K562 (cell line): ENCODE data around the gene SERPING1. TPM values are rescaled to one million over a fixed set of nuclear protein-coding genes. Genes with fewer than 3 reads are reported as not detected.

Source experiments
- ATAC-seq: fragments of 200-7000 bp; cut with Tn5 transposase; 3 replicates; pipeline ENCODE4 v1.9.1; 2020; ENCODE audit warnings: moderate library complexity
- BruUV-seq: library from RNA; stranded (reverse); fragments of 400-500 nt; replicated peaks from 2 replicates; lab custom pipeline; 2021; lab: Mats Ljungman, UMichigan
- CTCF ChIA-PET: fragments of 300-600 bp; formaldehyde crosslinking; extraction: SDS; loops from one replicate; lab custom pipeline; 2021; ENCODE audit warnings: low intra/inter-chr PET ratio; lab: Yijun Ruan, JAX
- POLR2A ChIA-PET: fragments of 300-600, 350-650 bp; sonication (Branson Sonifier 250); formaldehyde crosslinking; extraction: SDS; loops from one replicate; lab custom pipeline; 2021; ENCODE audit warnings: antibody characterized with exemption, inconsistent platforms; lab: Yijun Ruan, JAX
- DNase-seq, 4 experiments: peaks; one replicate each; pipeline versions ENCODE4 v3.0.0 to v3.0.0-alpha.2; 2011 to 2018; ENCODE audit warnings: low spot score in 3 of 4, mixed read lengths in 3 of 4; ENCODE audit errors: extremely low read depth in 1 of 4
- FAIRE-seq: peaks from 2 replicates; lab custom pipeline; 2011; peaks lifted over from hg19 to GRCh38; lab: Jason Lieb, UNC
- H2AFZ ChIP-seq: 2 replicates; pipeline ENCODE4 v1.6.0; 2011; ENCODE audit warnings: low read depth, low read length, control low read depth, inconsistent platforms
- H3K27ac ChIP-seq: fragments of 200-600 bp; 3 replicates; pipeline ENCODE4 v1.8.0; 2011; ENCODE audit warnings: low read depth, mild to moderate bottlenecking, control low read depth, inconsistent platforms, low read length, moderate library complexity, mixed read lengths; ENCODE audit errors: extremely low read depth
- H3K27me3 ChIP-seq, 2 experiments: fragments of 300-600 bp in 1 of 2; 2 replicates in 1 of 2; 3 replicates in 1 of 2; pipeline versions ENCODE4 v1.6.0 to v1.8.0; 2011; ENCODE audit warnings: inconsistent platforms in 2 of 2, low read length in 2 of 2, mild to moderate bottlenecking in 1 of 2, mixed read lengths in 1 of 2, moderate library complexity in 1 of 2; ENCODE audit not compliant: control insufficient read depth in 2 of 2, insufficient read depth in 2 of 2
- H3K36me3 ChIP-seq: fragments of 300-600 bp; 3 replicates; pipeline ENCODE4 v1.8.0; 2011; ENCODE audit warnings: mild to moderate bottlenecking, low read length, inconsistent platforms; ENCODE audit not compliant: control insufficient read depth, insufficient read depth
- H3K4me1 ChIP-seq, 2 experiments: fragments of 200-600 bp in 1 of 2; replicated peaks in 1 of 2; 2 replicates in 1 of 2; 3 replicates in 1 of 2; pipeline versions ENCODE4 v1.5.1 to v1.8.0; 2011; ENCODE audit warnings: inconsistent platforms in 2 of 2, low read length in 2 of 2, mild to moderate bottlenecking in 1 of 2, mixed read lengths in 1 of 2, moderate library complexity in 1 of 2; ENCODE audit not compliant: control insufficient read depth in 2 of 2, insufficient read depth in 2 of 2
- H3K4me2 ChIP-seq: 2 replicates; pipeline ENCODE4 v1.6.1; 2011; ENCODE audit warnings: low read length, control low read depth, inconsistent platforms, mixed read lengths; ENCODE audit not compliant: insufficient read depth
- H3K4me3 ChIP-seq: fragments of 200-600 bp; sonication (generic), shearing (Covaris generic); 2 replicates; pipeline ENCODE4 v1.5.1; 2016; ENCODE audit warnings: control low read depth, inconsistent platforms
- H3K79me2 ChIP-seq: fragments of 200-600 bp; 3 replicates; pipeline ENCODE4 v1.8.0; 2011; ENCODE audit warnings: low read length, inconsistent platforms; ENCODE audit not compliant: control insufficient read depth, insufficient read depth
- H3K9ac ChIP-seq, 2 experiments: 2 replicates each; pipeline versions ENCODE4 v1.6.0 to v1.6.1; 2011; ENCODE audit warnings: low read depth in 2 of 2, low read length in 2 of 2, control low read depth in 1 of 2, inconsistent platforms in 1 of 2, mild to moderate bottlenecking in 1 of 2, mixed read lengths in 1 of 2; ENCODE audit not compliant: insufficient read depth in 1 of 2
- H3K9me1 ChIP-seq: one replicate; pipeline ENCODE4 v1.6.0; 2011; ENCODE audit warnings: inconsistent platforms, mild to moderate bottlenecking, low read length, moderate library complexity; ENCODE audit not compliant: control insufficient read depth, insufficient read depth
- H3K9me3 ChIP-seq: replicated peaks from 2 replicates; pipeline ENCODE4 v1.5.1; 2011; ENCODE audit warnings: low read depth, low read length, inconsistent platforms; ENCODE audit not compliant: control insufficient read depth, insufficient read depth
- H4K20me1 ChIP-seq: replicated peaks from 2 replicates; pipeline ENCODE4 v1.6.1; 2011; ENCODE audit warnings: low read length, inconsistent platforms, mixed read lengths; ENCODE audit not compliant: control insufficient read depth, insufficient read depth
- DIDO1 ChIP-seq: fragments of 450-650 bp; IDR thresholded peaks from 2 replicates; pipeline ENCODE4 v1.6.1; 2016; ENCODE audit warnings: low read depth, missing biosample characterization, missing genetic modification characterization
- MAZ ChIP-seq, 2 experiments: fragments of 450-650 bp in 1 of 2; sonication (generic) in 1 of 2; formaldehyde crosslinking; IDR thresholded peaks in 1 of 2; conservative IDR thresholded peaks in 1 of 2; 2 replicates each; pipeline versions ENCODE4 v1.4.0 to v1.5.0; 2020; ENCODE audit warnings: mild to moderate bottlenecking in 1 of 2, missing genetic modification reagents in 1 of 2
- PURB ChIP-seq: sonication (generic); formaldehyde crosslinking; IDR thresholded peaks from 2 replicates; pipeline ENCODE4 v1.9.0; 2021; ENCODE audit warnings: low read depth, mild to moderate bottlenecking, missing genetic modification reagents
- RBM39 ChIP-seq: fragments of 200-400 bp; formaldehyde crosslinking; optimal IDR thresholded peaks from 2 replicates; pipeline ENCODE3; 2018; ENCODE audit warnings: low read depth, low read length
- SIN3A ChIP-seq, 2 experiments: fragments of 150-350 bp in 1 of 2; IDR thresholded peaks; 2 replicates each; pipeline ENCODE4 v1.6.1; 2011 to 2016; ENCODE audit warnings: borderline replicate concordance in 2 of 2, low read depth in 2 of 2, low read length in 2 of 2, mild to moderate bottlenecking in 2 of 2, moderate library complexity in 2 of 2; ENCODE audit not compliant: control insufficient read depth in 1 of 2
- SMAD4 ChIP-seq: fragments of 250-450 bp; sonication (Bioruptor Pico); conservative IDR thresholded peaks from 2 replicates; pipeline ENCODE4 v1.8.0; 2021; ENCODE audit warnings: inconsistent platforms, mild to moderate bottlenecking, moderate library complexity
- THAP7 ChIP-seq: fragments of 250-450 bp; sonication (Bioruptor Pico); IDR thresholded peaks from 2 replicates; pipeline ENCODE4 v1.5.0; 2021
- THRAP3 ChIP-seq: fragments of 450-650 bp; IDR thresholded peaks from 2 replicates; pipeline ENCODE4 v1.6.1; 2016; ENCODE audit warnings: mild to moderate bottlenecking, inconsistent platforms, borderline replicate concordance
- UBTF ChIP-seq, 2 experiments: IDR thresholded peaks; 2 replicates each; pipeline ENCODE4 v1.6.1; 2012; ENCODE audit warnings: improper control_type of control experiment in 2 of 2, low read depth in 2 of 2, low read length in 2 of 2, borderline replicate concordance in 1 of 2
- ZFP36 ChIP-seq: fragments of 150-350 bp; IDR thresholded peaks from 2 replicates; pipeline ENCODE4 v1.6.1; 2018; ENCODE audit warnings: low read length, low read depth; ENCODE audit not compliant: partially characterized antibody
- ZNF146 ChIP-seq: IDR thresholded peaks from one replicate; pipeline ENCODE4 v1.6.1; 2018; ENCODE audit warnings: missing compliant biosample characterization; ENCODE audit not compliant: unreplicated experiment
- ZNF174 ChIP-seq: fragments of 250-450 bp; sonication (Bioruptor Pico); IDR thresholded peaks from 2 replicates; pipeline ENCODE4 v1.4.0; 2020; ENCODE audit warnings: mild to moderate bottlenecking
- ZNF175 ChIP-seq: fragments of 200-800 bp; sonication (Bioruptor generic); IDR thresholded peaks from 2 replicates; pipeline ENCODE4 v1.6.1; 2016; ENCODE audit warnings: low read depth, mild to moderate bottlenecking, missing genetic modification characterization, missing compliant biosample characterization
- ZNF277 ChIP-seq: fragments of 250-450 bp; sonication (Bioruptor Pico); IDR thresholded peaks from 2 replicates; pipeline ENCODE4 v1.8.0; 2022; ENCODE audit warnings: inconsistent platforms, mild to moderate bottlenecking, moderate library complexity, borderline replicate concordance
- ZNF57 ChIP-seq: fragments of 450-650 bp; formaldehyde crosslinking; IDR thresholded peaks from 2 replicates; pipeline ENCODE4 v1.4.0; 2020; ENCODE audit warnings: mild to moderate bottlenecking, moderate library complexity
- WGBS: fragments of 100-300 bp; shearing (Covaris generic); methylation state at CpG from one replicate; pipeline ENCODE4 v1.1.6; 2016; ENCODE audit warnings: low coverage, mixed read lengths; ENCODE audit not compliant: insufficient coverage; ENCODE audit errors: missing lambda C conversion rate; 5-methylcytosine and 5-hydroxymethylcytosine counted together
- in situ Hi-C: fragments of 300-500 bp; cut with MboI; formaldehyde crosslinking; loops from 4 replicates; pipeline ENCODE4 v1.15.0; 2018; ENCODE audit warnings: inconsistent platforms, mixed read lengths
- intact Hi-C: fragments of 100-400 bp; cut with micrococcal nuclease; formaldehyde crosslinking; loops from 2 replicates; pipeline ENCODE4 v1.14.2; 2022
- polyA plus RNA-seq, 8 experiments: library from polyadenylated mRNA; depleted of rRNA in 4 of 8; stranded (reverse) in 5 of 8; unstranded in 3 of 8; fragments of >200 nt; fragmentation: Nextera tagmentation in 2 of 8; fragmentation: Illumina TruSeq in 1 of 8; extraction: Ambion mirVana in 2 of 8; extraction: Trizol in 1 of 8; gene quantifications; 2 replicates each; pipeline versions ENCODE4 v1.2.1 to v1.2.3, GENCODE V29; 2011 to 2014; ENCODE audit warnings: inconsistent platforms in 1 of 8, missing spikeins in 1 of 8
- total RNA-seq, 7 experiments: library from RNA; depleted of rRNA in 6 of 7; stranded (reverse); fragments of >200 nt in 6 of 7; fragmentation: Illumina TruSeq in 2 of 7; extraction: Trizol in 2 of 7; gene quantifications; 2 replicates each; pipeline versions ENCODE4 v1.2.1 to v1.2.3, GENCODE V29; 2011 to 2021; ENCODE audit warnings: low replicate concordance in 1 of 7

SERPING1 gene
- total and polyA plus RNA-seq, 9 of the 15 experiments (the other 6 are each of a cell fraction or from before 2014, with no cell fraction given), result 0.10 to 1.00 (median 0.21) TPM; not detected in 2

GRCh38 chr11:57616595-57616994 is 19.1 kb downstream of the SERPING1 start:
- Histone ChIP-seq H3K79me2 (no peaks in the 10 kb centered on the region), H3K4me3 (no peak overlapping the region), H3K27me3 (peaks cover 14 to 18% of the 10 kb centered on the region in 2 experiments), H3K9ac (no peak overlapping the region), H3K4me2 (no peak overlapping the region), H3K9me1 (no peaks in the 10 kb centered on the region), H4K20me1 (no peaks in the 10 kb centered on the region), H3K36me3 (no peaks in the 10 kb centered on the region), H3K27ac (no peak overlapping the region), H2AFZ (no peak overlapping the region), H3K4me1 (no peaks in the 10 kb centered on the region), H3K9me3 (peaks cover 8% of the 10 kb centered on the region)
- no TSS peak for BruUV-seq
- in situ Hi-C loops, result no loop called here
- ChIA-PET CTCF (interaction anchor here (0.6 kb wide), 1 partner anchor 142 kb away, joined by 3 read pairs; no protein-coding TSS in a partner anchor), POLR2A (interaction anchor here (0.6 to 1.0 kb wide), 2 partner anchors 46 to 208 kb away, joined by 3 to 4 read pairs; no protein-coding TSS in a partner anchor)
- TF ChIP-seq ZNF174 (CRISPR knock-in tag) (no peak), UBTF (IDR thresholded peaks at IDR 0.05; ENCODE audit: borderline replicate concordance in 1 of 2, low read depth in 2 of 2, low read length in 2 of 2) (no peak), SIN3A (IDR thresholded peaks at IDR 0.05; ENCODE audit: borderline replicate concordance in 2 of 2, control insufficient read depth in 1 of 2, low read depth in 2 of 2, low read length in 2 of 2) (no peak), THAP7 (CRISPR knock-in tag) (no peak), PURB (CRISPR knock-in tag) (no peak), THRAP3 (no peak), ZFP36 (no peak), ZNF175 (CRISPR knock-in tag) (no peak), DIDO1 (tag) (no peak), MAZ (CRISPR knock-in tag; conservative IDR thresholded peaks at IDR 0.05 in 1 of 2, IDR thresholded peaks at IDR 0.05 in 1 of 2) (no peak), RBM39 (no peak), SMAD4 (CRISPR knock-in tag) (no peak), ZNF146 (CRISPR knock-in tag) (no peak), ZNF277 (CRISPR knock-in tag) (no peak), ZNF57 (CRISPR knock-in tag) (no peak)
- no peak for DNase-seq
- intact Hi-C loops, result no loop called here
- 5% methylated on average over 3 of the region's 3 CpGs for WGBS
- ATAC-seq, result no peak
- FAIRE-seq, result no peak
